K562 (cell line): ENCODE data around the gene HNRNPA3. TPM values are rescaled to one million over a fixed set of nuclear protein-coding genes. Genes with fewer than 3 reads are reported as not detected.
A peak's percentile ranks its signal among the peaks of the same experiment; 100 is the strongest.

Experiments
- ARID1B ChIP-seq: fragments of 450-650 bp; IDR thresholded peaks from 2 replicates; pipeline ENCODE4 v1.6.1; 2016; ENCODE audit warnings: antibody characterized with exemption, mild to moderate bottlenecking, inconsistent platforms
- CREM ChIP-seq: IDR thresholded peaks from 2 replicates; pipeline ENCODE4 v1.6.1; 2014; ENCODE audit warnings: antibody characterized with exemption, low read depth
- ESRRA ChIP-seq: fragments of 450-650 bp; IDR thresholded peaks from 2 replicates; pipeline ENCODE4 v1.6.1; 2014; ENCODE audit warnings: low read depth, mild to moderate bottlenecking, moderate library complexity, borderline replicate concordance
- FOXK2 ChIP-seq, 2 experiments: fragments of 450-650 bp; IDR thresholded peaks in 1 of 2; conservative IDR thresholded peaks in 1 of 2; 2 replicates each; pipeline ENCODE4 v1.6.1; 2016; ENCODE audit warnings: low read depth in 2 of 2, mild to moderate bottlenecking in 1 of 2
- JUND ChIP-seq, 2 experiments: IDR thresholded peaks; 2 replicates in 1 of 2; 3 replicates in 1 of 2; pipeline ENCODE4 v1.6.1; 2011; ENCODE audit warnings: borderline replicate concordance in 2 of 2, low read depth in 2 of 2, low read length in 2 of 2, improper control_type of control experiment in 1 of 2, missing biosample characterization in 1 of 2, missing genetic modification characterization in 1 of 2, missing genetic modification reagents in 1 of 2
- MEIS2 ChIP-seq: fragments of 450-650 bp; IDR thresholded peaks from 2 replicates; pipeline ENCODE4 v1.6.1; 2014; ENCODE audit warnings: mild to moderate bottlenecking; ENCODE audit not compliant: partially characterized antibody
- MIER1 ChIP-seq: fragments of 450-650 bp; IDR thresholded peaks from 2 replicates; pipeline ENCODE4 v1.6.1; 2016; ENCODE audit warnings: antibody characterized with exemption, mild to moderate bottlenecking, low read depth
- NR2C1 ChIP-seq, 2 experiments: fragments of 450-650 bp; IDR thresholded peaks; 2 replicates each; pipeline ENCODE4 v1.6.1; 2017; ENCODE audit warnings: mild to moderate bottlenecking in 2 of 2, antibody characterized with exemption in 1 of 2, inconsistent platforms in 1 of 2, missing compliant biosample characterization in 1 of 2, missing genetic modification characterization in 1 of 2
- SMARCA5 ChIP-seq: fragments of 450-650 bp; IDR thresholded peaks from 2 replicates; pipeline ENCODE4 v1.6.1; 2016
- ZFX ChIP-seq: sonication (generic); formaldehyde crosslinking; IDR thresholded peaks from 2 replicates; pipeline ENCODE4 v1.8.0; 2022; ENCODE audit warnings: mild to moderate bottlenecking, missing genetic modification reagents, moderate library complexity
- ZNF197 ChIP-seq: fragments of 200-800 bp; sonication (Bioruptor generic); IDR thresholded peaks from 2 replicates; pipeline ENCODE4 v1.6.1; 2016; ENCODE audit warnings: low read depth, missing genetic modification characterization, missing compliant biosample characterization
- polyA plus RNA-seq, 8 experiments: library from polyadenylated mRNA; depleted of rRNA in 4 of 8; stranded (reverse) in 5 of 8; unstranded in 3 of 8; fragments of >200 nt; fragmentation: Nextera tagmentation in 2 of 8; fragmentation: Illumina TruSeq in 1 of 8; extraction: Ambion mirVana in 2 of 8; extraction: Trizol in 1 of 8; gene quantifications; 2 replicates each; pipeline versions ENCODE4 v1.2.1 to v1.2.3, GENCODE V29; 2011 to 2014; ENCODE audit warnings: inconsistent platforms in 1 of 8, missing spikeins in 1 of 8
- total RNA-seq, 7 experiments: library from RNA; depleted of rRNA in 6 of 7; stranded (reverse); fragments of >200 nt in 6 of 7; fragmentation: Illumina TruSeq in 2 of 7; extraction: Trizol in 2 of 7; gene quantifications; 2 replicates each; pipeline versions ENCODE4 v1.2.1 to v1.2.3, GENCODE V29; 2011 to 2021; ENCODE audit warnings: low replicate concordance in 1 of 7
- TF ChIP-seq, protein P1 (sequence below): fragments of 450-650 bp; IDR thresholded peaks from 2 replicates; pipeline ENCODE4 v1.6.1; 2018; ENCODE audit not compliant: partially characterized antibody
- TF ChIP-seq, protein P2 (sequence below): fragments of 450-650 bp; IDR thresholded peaks from one replicate; pipeline ENCODE4 v1.6.1; 2018; ENCODE audit warnings: mild to moderate bottlenecking, moderate library complexity; ENCODE audit not compliant: partially characterized antibody
- TF ChIP-seq, protein P3 (sequence below): fragments of 450-650 bp; conservative IDR thresholded peaks from 2 replicates; pipeline ENCODE4 v1.6.1; 2016; ENCODE audit warnings: missing genetic modification characterization, low read depth, mild to moderate bottlenecking, missing compliant biosample characterization, moderate library complexity
- TF ChIP-seq, protein P4 (sequence below), 2 experiments: fragments of 450-650 bp; conservative IDR thresholded peaks; 2 replicates each; pipeline ENCODE4 v1.6.1; 2017; ENCODE audit warnings: mild to moderate bottlenecking in 2 of 2, moderate library complexity in 2 of 2

Gene HNRNPA3
- total and polyA plus RNA-seq, 9 of the 15 experiments (the other 6 are each of a cell fraction or from before 2014, with no cell fraction given): 72.8 to 428 (median 192) TPM

DNA sequence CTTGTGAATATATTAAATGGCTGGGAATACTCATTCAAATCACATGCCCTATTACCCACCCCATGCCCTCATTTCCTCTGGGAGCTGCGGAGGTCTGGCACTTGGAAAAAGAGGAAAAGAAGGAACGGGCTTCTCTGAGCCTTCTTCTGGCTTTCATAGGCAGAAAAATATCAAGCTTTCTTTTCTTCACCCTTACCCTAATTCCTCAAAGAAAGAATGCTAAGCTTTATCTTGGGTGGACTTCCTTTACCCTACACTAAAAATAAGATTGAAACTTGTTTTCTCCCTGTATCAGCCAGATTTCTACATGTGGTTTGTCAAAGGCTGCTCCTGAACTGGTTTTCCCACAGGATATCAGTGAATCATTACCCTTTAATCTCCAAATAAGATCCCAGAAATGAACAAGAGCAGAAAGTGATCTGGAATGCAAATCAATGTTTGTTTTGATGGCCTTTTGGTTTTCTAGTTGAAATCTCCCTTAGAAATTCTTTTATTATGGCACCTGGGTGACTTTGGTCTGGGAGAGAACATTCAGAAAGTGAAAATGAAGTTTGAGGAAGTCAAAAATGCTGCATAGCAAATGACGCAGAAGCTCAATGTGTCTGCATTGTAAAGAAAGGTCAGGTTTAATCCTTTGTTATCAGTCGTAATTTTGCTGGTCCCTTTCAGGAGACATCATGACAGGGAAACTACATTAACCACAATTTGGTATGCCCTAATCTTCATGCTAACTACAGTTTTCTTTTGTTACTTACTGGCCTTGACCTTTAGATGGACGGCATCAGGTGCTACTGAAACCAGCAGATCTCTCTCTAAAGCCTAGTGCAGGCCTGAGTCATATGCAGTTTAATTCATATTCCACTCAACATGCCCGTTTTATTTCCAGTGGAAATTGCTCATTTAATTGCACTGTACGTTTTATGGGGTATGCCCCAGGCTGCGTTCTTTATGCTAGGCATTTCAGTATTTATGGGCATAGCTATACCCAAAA is 46.6 kb upstream of the HNRNPA3 start (continued):
- TF ChIP-seq, protein P1, sequence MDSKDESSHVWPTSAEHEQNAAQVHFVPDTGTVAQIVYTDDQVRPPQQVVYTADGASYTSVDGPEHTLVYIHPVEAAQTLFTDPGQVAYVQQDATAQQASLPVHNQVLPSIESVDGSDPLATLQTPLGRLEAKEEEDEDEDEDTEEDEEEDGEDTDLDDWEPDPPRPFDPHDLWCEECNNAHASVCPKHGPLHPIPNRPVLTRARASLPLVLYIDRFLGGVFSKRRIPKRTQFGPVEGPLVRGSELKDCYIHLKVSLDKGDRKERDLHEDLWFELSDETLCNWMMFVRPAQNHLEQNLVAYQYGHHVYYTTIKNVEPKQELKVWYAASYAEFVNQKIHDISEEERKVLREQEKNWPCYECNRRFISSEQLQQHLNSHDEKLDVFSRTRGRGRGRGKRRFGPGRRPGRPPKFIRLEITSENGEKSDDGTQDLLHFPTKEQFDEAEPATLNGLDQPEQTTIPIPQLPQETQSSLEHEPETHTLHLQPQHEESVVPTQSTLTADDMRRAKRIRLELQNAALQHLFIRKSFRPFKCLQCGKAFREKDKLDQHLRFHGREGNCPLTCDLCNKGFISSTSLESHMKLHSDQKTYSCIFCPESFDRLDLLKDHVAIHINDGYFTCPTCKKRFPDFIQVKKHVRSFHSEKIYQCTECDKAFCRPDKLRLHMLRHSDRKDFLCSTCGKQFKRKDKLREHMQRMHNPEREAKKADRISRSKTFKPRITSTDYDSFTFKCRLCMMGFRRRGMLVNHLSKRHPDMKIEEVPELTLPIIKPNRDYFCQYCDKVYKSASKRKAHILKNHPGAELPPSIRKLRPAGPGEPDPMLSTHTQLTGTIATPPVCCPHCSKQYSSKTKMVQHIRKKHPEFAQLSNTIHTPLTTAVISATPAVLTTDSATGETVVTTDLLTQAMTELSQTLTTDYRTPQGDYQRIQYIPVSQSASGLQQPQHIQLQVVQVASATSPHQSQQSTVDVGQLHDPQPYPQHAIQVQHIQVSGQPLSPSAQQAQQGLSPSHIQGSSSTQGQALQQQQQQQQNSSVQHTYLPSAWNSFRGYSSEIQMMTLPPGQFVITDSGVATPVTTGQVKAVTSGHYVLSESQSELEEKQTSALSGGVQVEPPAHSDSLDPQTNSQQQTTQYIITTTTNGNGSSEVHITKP: peak; percentile 56
- TF ChIP-seq CREM (peak; percentile 40), SMARCA5 (0 out of 2 replicates have a peak, but pooled peaks have one; percentile 9), MEIS2 (peak; percentile 33), ESRRA (0 out of 2 replicates have a peak, but pooled peaks have one; percentile 53), JUND (IDR thresholded peaks at IDR 0.05; ENCODE audit: borderline replicate concordance, low read depth, low read length) (no peak), JUND (tag; IDR thresholded peaks at IDR 0.05; ENCODE audit: borderline replicate concordance, low read depth, low read length) (0 out of 3 replicates have a peak, but pooled peaks have one; percentile 38), NR2C1 (IDR thresholded peaks at IDR 0.05) (no peak), NR2C1 (tag; IDR thresholded peaks at IDR 0.05) (peak; percentile 58; the same call in 1 of the 2 replicates), MIER1 (no peak), ZNF197 (0 out of 2 replicates have a peak, but pooled peaks have one; percentile 34), ZFX (peak; percentile 20; the same call in 1 of the 2 replicates), ARID1B (peak; percentile 41; the same call in 1 of the 2 replicates), FOXK2 (conservative IDR thresholded peaks at IDR 0.05 in 1 of 2, IDR thresholded peaks at IDR 0.05 in 1 of 2; ENCODE audit: low read depth in 2 of 2) (no peak; a peak in 1 of 4 replicates)
- TF ChIP-seq, protein P2, sequence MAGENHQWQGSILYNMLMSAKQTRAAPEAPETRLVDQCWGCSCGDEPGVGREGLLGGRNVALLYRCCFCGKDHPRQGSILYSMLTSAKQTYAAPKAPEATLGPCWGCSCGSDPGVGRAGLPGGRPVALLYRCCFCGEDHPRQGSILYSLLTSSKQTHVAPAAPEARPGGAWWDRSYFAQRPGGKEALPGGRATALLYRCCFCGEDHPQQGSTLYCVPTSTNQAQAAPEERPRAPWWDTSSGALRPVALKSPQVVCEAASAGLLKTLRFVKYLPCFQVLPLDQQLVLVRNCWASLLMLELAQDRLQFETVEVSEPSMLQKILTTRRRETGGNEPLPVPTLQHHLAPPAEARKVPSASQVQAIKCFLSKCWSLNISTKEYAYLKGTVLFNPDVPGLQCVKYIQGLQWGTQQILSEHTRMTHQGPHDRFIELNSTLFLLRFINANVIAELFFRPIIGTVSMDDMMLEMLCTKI: no peak
- TF ChIP-seq, protein P3, sequence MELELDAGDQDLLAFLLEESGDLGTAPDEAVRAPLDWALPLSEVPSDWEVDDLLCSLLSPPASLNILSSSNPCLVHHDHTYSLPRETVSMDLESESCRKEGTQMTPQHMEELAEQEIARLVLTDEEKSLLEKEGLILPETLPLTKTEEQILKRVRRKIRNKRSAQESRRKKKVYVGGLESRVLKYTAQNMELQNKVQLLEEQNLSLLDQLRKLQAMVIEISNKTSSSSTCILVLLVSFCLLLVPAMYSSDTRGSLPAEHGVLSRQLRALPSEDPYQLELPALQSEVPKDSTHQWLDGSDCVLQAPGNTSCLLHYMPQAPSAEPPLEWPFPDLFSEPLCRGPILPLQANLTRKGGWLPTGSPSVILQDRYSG (tag): peak; percentile 86
- TF ChIP-seq, protein P4, sequence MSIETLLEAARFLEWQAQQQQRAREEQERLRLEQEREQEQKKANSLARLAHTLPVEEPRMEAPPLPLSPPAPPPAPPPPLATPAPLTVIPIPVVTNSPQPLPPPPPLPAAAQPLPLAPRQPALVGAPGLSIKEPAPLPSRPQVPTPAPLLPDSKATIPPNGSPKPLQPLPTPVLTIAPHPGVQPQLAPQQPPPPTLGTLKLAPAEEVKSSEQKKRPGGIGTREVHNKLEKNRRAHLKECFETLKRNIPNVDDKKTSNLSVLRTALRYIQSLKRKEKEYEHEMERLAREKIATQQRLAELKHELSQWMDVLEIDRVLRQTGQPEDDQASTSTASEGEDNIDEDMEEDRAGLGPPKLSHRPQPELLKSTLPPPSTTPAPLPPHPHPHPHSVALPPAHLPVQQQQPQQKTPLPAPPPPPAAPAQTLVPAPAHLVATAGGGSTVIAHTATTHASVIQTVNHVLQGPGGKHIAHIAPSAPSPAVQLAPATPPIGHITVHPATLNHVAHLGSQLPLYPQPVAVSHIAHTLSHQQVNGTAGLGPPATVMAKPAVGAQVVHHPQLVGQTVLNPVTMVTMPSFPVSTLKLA (conservative IDR thresholded peaks at IDR 0.05): 0 out of 4 replicates have a peak, but pooled peaks of 1 of the 2 experiments have one; percentile 9
